ENCODE data around the gene GPER1.
"Not testable (repeated sequence)": the region's sequence is repeated elsewhere in the genome, so short reads cannot be mapped to it uniquely, and the experiment has no call there.

The GPER1 gene

GRCh38 chr7:1123715-1124114 lies 35.8 kb downstream of the GPER1 start:
- no peak for DNase-seq

GRCh38 chr7:1124164-1124563 lies 36.3 kb downstream of the GPER1 start:
- DNase-seq, result no peak

- no peak for DNase-seq
These were observed 37.1 kb downstream of the GPER1 start for GRCh38 chr7:1124816-1125602.

GRCh38 chr7:1125603-1125969 lies 37.7 kb downstream of the GPER1 start:
- no peak for DNase-seq

- no peak for DNase-seq
These were observed 39.1 kb downstream of the GPER1 start for GRCh38 chr7:1127001-1127400.

- DNase-seq, result no peak
These were observed 41.5 kb downstream of the GPER1 start for GRCh38 chr7:1129431-1129830.

GRCh38 chr7:1130021-1130990 lies 42.4 kb downstream of the GPER1 start:
- no peak for DNase-seq

- DNase-seq, result no peak
These were observed 43.8 kb downstream of the GPER1 start for GRCh38 chr7:1131471-1132265.

GRCh38 chr7:1134951-1135350 lies 47.0 kb downstream of the GPER1 start:
- no peak for DNase-seq

- DNase-seq, result peak; percentile 45
These were observed 49.1 kb downstream of the GPER1 start for GRCh38 chr7:1136841-1137516.

GRCh38 chr7:1137517-1138167 lies 49.7 kb downstream of the GPER1 start:
- no peak for DNase-seq

- DNase-seq, result no peak
These were observed 52.7 kb downstream of the GPER1 start for GRCh38 chr7:1140476-1141104.

GRCh38 chr7:1141651-1142050 lies 53.7 kb downstream of the GPER1 start:
- DNase-seq, result no peak

GRCh38 chr7:1142051-1142635 lies 54.2 kb downstream of the GPER1 start:
- no peak for DNase-seq

GRCh38 chr7:1143031-1143430 lies 55.1 kb downstream of the GPER1 start:
- DNase-seq, result not testable (repeated sequence)

Data from NCI-H1417 treated with DMSO at 0.1 percent for 48 hours (cell line).